Parathyroid adenoma (tissue), 2 donors: ENCODE data around the gene CACNB1.

ENCODE experiments used
- H2AFZ ChIP-seq: fragments of 300-600 bp; sonication (generic); one replicate; pipeline ENCODE4 v1.7.0; 2017; ENCODE audit warnings: antibody characterized with exemption, mild to moderate bottlenecking
- H3K27ac ChIP-seq: fragments of 300-600 bp; sonication (generic); one replicate; pipeline ENCODE4 v1.7.0; 2017
- H3K27me3 ChIP-seq: fragments of 300-600 bp; sonication (generic); one replicate; pipeline ENCODE4 v1.7.0; 2017; ENCODE audit warnings: low read length; ENCODE audit not compliant: control insufficient read depth, insufficient read depth
- H3K36me3 ChIP-seq: fragments of 300-600 bp; sonication (generic); one replicate; pipeline ENCODE4 v1.7.0; 2017; ENCODE audit warnings: low read length; ENCODE audit not compliant: control insufficient read depth, insufficient read depth
- H3K4me1 ChIP-seq: fragments of 300-600 bp; sonication (generic); one replicate; pipeline ENCODE4 v1.7.0; 2017; ENCODE audit warnings: control low read depth
- H3K4me2 ChIP-seq: fragments of 300-600 bp; sonication (generic); one replicate; pipeline ENCODE4 v1.7.0; 2017; ENCODE audit warnings: low read length
- H3K4me3 ChIP-seq: fragments of 300-600 bp; sonication (generic); one replicate; pipeline ENCODE4 v1.7.0; 2017; ENCODE audit warnings: low read depth, low read length
- H3K79me2 ChIP-seq: fragments of 300-600 bp; sonication (generic); one replicate; pipeline ENCODE4 v1.7.0; 2017; ENCODE audit warnings: control low read depth
- H3K9ac ChIP-seq: fragments of 300-600 bp; sonication (generic); one replicate; pipeline ENCODE4 v1.7.0; 2017; ENCODE audit warnings: mild to moderate bottlenecking
- H3K9me3 ChIP-seq: fragments of 300-600 bp; sonication (generic); one replicate; pipeline ENCODE4 v1.7.0; 2017; ENCODE audit warnings: low read length; ENCODE audit not compliant: control insufficient read depth
- TF ChIP-seq, protein P1 (sequence below): fragments of 300-600 bp; sonication (generic); IDR thresholded peaks from one replicate; pipeline ENCODE4 v1.7.0; 2017; ENCODE audit warnings: antibody characterized with exemption, mild to moderate bottlenecking
- donor health status: primary hyperparathyroidism.

The CACNB1 gene

DNA sequence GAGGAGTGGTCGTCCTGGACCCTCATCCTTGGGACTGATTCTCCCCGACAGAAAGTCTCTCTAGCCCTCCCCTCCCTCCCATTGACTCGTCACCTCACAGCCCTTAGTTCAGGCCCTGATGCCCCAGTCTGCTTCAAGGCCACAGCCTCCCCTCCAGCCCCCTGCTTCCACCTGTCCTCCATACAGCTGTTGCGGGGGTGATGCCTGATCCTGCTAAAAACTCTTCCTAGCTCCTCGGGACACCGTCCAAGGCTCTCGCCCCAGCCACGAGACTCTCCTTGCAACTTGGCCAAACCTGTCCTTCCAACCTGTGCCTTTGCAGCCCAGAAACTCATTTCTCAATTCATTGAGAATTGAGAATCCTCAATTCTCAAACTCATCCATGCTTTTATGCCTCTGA is 21.4 kb upstream of the CACNB1 start:
- no peaks in the 10 kb centered on the region for H3K36me3 ChIP-seq
- no peaks in the 10 kb centered on the region for H3K4me1 ChIP-seq
- H3K27me3 ChIP-seq, result no peaks in the 10 kb centered on the region
- no peak overlapping the region for H2AFZ ChIP-seq
- TF ChIP-seq, protein P1, sequence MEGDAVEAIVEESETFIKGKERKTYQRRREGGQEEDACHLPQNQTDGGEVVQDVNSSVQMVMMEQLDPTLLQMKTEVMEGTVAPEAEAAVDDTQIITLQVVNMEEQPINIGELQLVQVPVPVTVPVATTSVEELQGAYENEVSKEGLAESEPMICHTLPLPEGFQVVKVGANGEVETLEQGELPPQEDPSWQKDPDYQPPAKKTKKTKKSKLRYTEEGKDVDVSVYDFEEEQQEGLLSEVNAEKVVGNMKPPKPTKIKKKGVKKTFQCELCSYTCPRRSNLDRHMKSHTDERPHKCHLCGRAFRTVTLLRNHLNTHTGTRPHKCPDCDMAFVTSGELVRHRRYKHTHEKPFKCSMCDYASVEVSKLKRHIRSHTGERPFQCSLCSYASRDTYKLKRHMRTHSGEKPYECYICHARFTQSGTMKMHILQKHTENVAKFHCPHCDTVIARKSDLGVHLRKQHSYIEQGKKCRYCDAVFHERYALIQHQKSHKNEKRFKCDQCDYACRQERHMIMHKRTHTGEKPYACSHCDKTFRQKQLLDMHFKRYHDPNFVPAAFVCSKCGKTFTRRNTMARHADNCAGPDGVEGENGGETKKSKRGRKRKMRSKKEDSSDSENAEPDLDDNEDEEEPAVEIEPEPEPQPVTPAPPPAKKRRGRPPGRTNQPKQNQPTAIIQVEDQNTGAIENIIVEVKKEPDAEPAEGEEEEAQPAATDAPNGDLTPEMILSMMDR, result no peak
- no peak overlapping the region for H3K9ac ChIP-seq
- H3K27ac ChIP-seq, result no peak overlapping the region
- H3K4me3 ChIP-seq, result no peak overlapping the region
- no peaks in the 10 kb centered on the region for H3K79me2 ChIP-seq
- H3K9me3 ChIP-seq, result no peaks in the 10 kb centered on the region
- no peak overlapping the region for H3K4me2 ChIP-seq

DNA sequence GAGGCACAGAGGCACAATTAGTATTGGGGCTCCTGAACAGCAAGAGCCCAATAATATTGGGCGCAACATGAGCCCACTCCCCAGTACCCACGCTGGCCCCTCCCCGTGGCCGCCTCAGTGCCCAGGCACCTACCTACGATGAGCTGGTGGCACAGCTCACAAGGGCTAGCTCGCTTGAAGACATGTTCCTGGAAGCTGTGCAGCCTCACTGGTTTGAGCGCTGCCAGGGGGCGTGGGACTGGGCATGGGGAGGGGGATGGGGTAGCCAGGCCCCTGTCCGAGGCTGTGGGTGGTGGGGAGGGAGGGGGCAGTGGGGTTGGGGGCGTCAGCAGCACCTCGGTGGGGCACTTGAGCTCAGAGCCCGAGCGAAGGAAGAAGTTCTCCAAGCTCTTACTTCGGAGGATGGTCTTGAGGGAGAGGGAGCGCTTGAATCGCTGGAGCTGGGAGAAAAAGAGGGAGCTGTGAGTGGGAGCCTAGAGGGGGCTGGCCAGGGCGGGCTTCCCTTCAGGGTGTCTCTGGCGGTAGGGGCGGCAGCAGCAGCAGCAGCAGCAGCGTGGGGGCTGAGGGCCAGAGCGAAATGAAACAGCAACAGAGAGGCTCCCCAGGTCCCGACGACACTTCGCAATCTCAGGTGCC is 20.4 kb upstream of the CACNB1 start:
- H3K27ac ChIP-seq, result no peak overlapping the region
- TF ChIP-seq, protein P1, result no peak
- no peaks in the 10 kb centered on the region for H3K27me3 ChIP-seq

DNA sequence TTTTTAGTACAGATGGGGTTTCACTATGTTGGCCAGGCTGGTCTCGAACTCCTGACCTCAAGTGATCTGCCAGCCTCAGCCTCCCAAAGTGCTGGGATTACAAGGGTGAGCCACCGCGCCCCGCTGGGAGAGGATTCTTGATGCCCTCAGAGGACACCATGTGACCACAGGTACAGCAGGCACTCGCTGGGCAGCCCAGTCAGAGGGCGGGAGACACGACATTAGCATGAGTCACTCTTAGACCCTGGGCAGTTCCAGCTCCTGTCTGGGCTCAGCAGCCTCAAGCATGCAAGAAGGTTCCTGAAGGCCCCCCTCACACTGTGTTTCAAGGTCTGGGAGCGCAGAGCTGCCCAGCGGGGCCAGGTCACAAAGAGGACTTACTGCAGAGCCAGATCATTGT is 16.4 kb upstream of the CACNB1 start:
- H3K27ac ChIP-seq, result no peak overlapping the region
- no peaks in the 10 kb centered on the region for H3K27me3 ChIP-seq

More for the DNA sequence above, 20.4 kb upstream of the CACNB1 start:
- Histone ChIP-seq H3K79me2 (no peaks in the 10 kb centered on the region), H2AFZ (no peak overlapping the region), H3K4me3 (no peak overlapping the region), H3K9ac (no peak overlapping the region), H3K4me1 (no peaks in the 10 kb centered on the region), H3K4me2 (no peak overlapping the region), H3K36me3 (no peaks in the 10 kb centered on the region), H3K9me3 (no peaks in the 10 kb centered on the region)

DNA sequence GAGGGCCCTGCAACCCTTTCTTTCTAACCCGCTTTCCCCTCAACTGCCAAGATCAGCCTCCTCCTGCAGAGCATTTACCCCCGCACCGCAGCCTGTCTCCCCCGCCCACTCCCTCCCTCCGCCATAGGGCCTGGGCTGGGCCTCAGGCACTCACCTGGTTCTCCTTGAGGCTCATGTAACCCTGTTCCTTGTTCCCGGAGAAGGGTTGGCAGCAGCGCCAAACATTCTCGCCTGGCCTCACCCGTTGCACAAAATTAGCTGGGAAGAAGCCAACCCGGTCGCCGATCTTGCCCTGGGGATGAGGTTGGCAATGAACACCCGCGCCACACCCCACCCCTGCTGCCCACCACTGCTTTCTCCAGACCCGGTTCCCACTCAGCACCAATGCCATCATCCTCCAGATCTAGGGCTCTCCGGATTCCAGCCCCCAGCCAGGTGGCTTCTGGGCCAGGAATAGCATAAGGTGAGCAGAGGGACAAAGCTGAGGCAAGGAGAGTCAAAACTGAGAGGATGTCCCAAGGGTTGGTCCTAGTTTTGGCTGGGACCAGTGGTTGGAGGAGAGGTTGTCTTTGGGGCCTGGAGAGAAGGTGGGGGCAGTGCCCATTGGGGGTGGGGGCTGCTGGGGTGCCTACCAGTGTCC is 15.5 kb upstream of the CACNB1 start:
- peaks cover 9% of the 10 kb centered on the region for H3K4me1 ChIP-seq
- no peak overlapping the region for H3K4me2 ChIP-seq
- TF ChIP-seq, protein P1, result no peak
- no peaks in the 10 kb centered on the region for H3K9me3 ChIP-seq
- H3K27ac ChIP-seq, result no peak overlapping the region
- no peaks in the 10 kb centered on the region for H3K27me3 ChIP-seq
- H2AFZ ChIP-seq, result peak overlapping the region; percentile 1
- no peaks in the 10 kb centered on the region for H3K79me2 ChIP-seq
- no peak overlapping the region for H3K9ac ChIP-seq
- H3K36me3 ChIP-seq, result no peaks in the 10 kb centered on the region
- H3K4me3 ChIP-seq, result no peak overlapping the region

More for the DNA sequence above, 16.4 kb upstream of the CACNB1 start:
- TF ChIP-seq, protein P1, result no peak
- H3K79me2 ChIP-seq, result no peaks in the 10 kb centered on the region
- no peak overlapping the region for H3K9ac ChIP-seq
- H2AFZ ChIP-seq, result no peak overlapping the region
- H3K4me3 ChIP-seq, result no peak overlapping the region
- peaks cover 8% of the 10 kb centered on the region for H3K4me1 ChIP-seq
- no peak overlapping the region for H3K4me2 ChIP-seq
- no peaks in the 10 kb centered on the region for H3K36me3 ChIP-seq
- no peaks in the 10 kb centered on the region for H3K9me3 ChIP-seq
